OCI-LY1 (cell line): ENCODE results near the gene HEY2.

Experiments used
- H2AFZ ChIP-seq: fragments of 200-600 bp; sonication (generic), shearing (Covaris generic); 2 replicates; pipeline ENCODE4 v1.6.0; 2014; ENCODE audit warnings: antibody characterized with exemption, mild to moderate bottlenecking, low read length
- H3F3A ChIP-seq: fragments of 200-600 bp; sonication (generic), shearing (Covaris generic); 2 replicates; pipeline ENCODE4 v1.6.0; 2014; ENCODE audit warnings: mild to moderate bottlenecking, antibody characterized with exemption, low read length, moderate library complexity; ENCODE audit not compliant: insufficient read depth
- H3K27ac ChIP-seq: fragments of 200-600 bp; sonication (generic); 2 replicates; pipeline ENCODE4 v1.5.1; 2014; ENCODE audit warnings: low read length, mixed run types, mild to moderate bottlenecking, low read depth; ENCODE audit not compliant: poor library complexity, severe bottlenecking
- H3K27me3 ChIP-seq: fragments of 200-600 bp; sonication (generic); 2 replicates; pipeline ENCODE4 v1.6.0; 2014; ENCODE audit warnings: antibody characterized with exemption, mild to moderate bottlenecking, low read length, moderate library complexity; ENCODE audit not compliant: insufficient read depth
- H3K36me3 ChIP-seq: fragments of 200-600 bp; sonication (generic); 2 replicates; pipeline ENCODE4 v1.6.1; 2014; ENCODE audit warnings: mild to moderate bottlenecking, antibody characterized with exemption, low read length, moderate library complexity, mixed read lengths; ENCODE audit not compliant: insufficient read depth
- H3K4me1 ChIP-seq: fragments of 200-600 bp; sonication (generic); 2 replicates; pipeline ENCODE4 v1.5.1; 2014; ENCODE audit warnings: mild to moderate bottlenecking, low read length, moderate library complexity; ENCODE audit not compliant: insufficient read depth, severe bottlenecking
- H3K4me2 ChIP-seq: fragments of 200-600 bp; sonication (generic), shearing (Covaris generic); 2 replicates; pipeline ENCODE4 v1.6.1; 2014; ENCODE audit warnings: low read length
- H3K4me3 ChIP-seq: fragments of 200-600 bp; sonication (generic); 2 replicates; pipeline ENCODE4 v1.5.1; 2014; ENCODE audit warnings: low read length, low read depth, mild to moderate bottlenecking, mixed read lengths; ENCODE audit not compliant: poor library complexity, severe bottlenecking
- H3K79me2 ChIP-seq: fragments of 200-600 bp; shearing (Covaris generic); 2 replicates; pipeline ENCODE4 v1.6.1; 2016; ENCODE audit warnings: mixed run types, low read length, mixed read lengths; ENCODE audit not compliant: insufficient read depth
- H3K9ac ChIP-seq: fragments of 200-600 bp; sonication (generic), shearing (Covaris generic); 2 replicates; pipeline ENCODE4 v1.6.1; 2014; ENCODE audit warnings: mild to moderate bottlenecking, low read length, mixed read lengths
- H3K9me2 ChIP-seq: fragments of 200-600 bp; sonication (generic), shearing (Covaris generic); 2 replicates; pipeline ENCODE4 v1.6.1; 2014; ENCODE audit warnings: low read depth, mild to moderate bottlenecking, low read length, mixed read lengths
- H3K9me3 ChIP-seq: fragments of 200-600 bp; shearing (Covaris generic); 2 replicates; pipeline ENCODE4 v1.6.1; 2014; ENCODE audit warnings: low read length, mixed read lengths
- H4K20me1 ChIP-seq: fragments of 200-600 bp; sonication (generic), shearing (Covaris generic); 2 replicates; pipeline ENCODE4 v1.6.0; 2016; ENCODE audit warnings: mild to moderate bottlenecking, low read length; ENCODE audit not compliant: insufficient read depth
- EZH2 ChIP-seq: fragments of 200-600 bp; sonication (generic), shearing (Covaris generic); IDR thresholded peaks from 2 replicates; pipeline ENCODE4 v1.8.0; 2017; ENCODE audit warnings: borderline replicate concordance, mixed run types, mild to moderate bottlenecking, antibody characterized with exemption, low read length, moderate library complexity, mixed read lengths
- TF ChIP-seq, protein P1 (sequence below): fragments of 200-600 bp; sonication (generic), shearing (Covaris generic); IDR thresholded peaks from 2 replicates; pipeline ENCODE4 v1.5.1; 2017; ENCODE audit warnings: mild to moderate bottlenecking, antibody characterized with exemption, low read length, moderate library complexity, mixed read lengths

Gene HEY2

DNA sequence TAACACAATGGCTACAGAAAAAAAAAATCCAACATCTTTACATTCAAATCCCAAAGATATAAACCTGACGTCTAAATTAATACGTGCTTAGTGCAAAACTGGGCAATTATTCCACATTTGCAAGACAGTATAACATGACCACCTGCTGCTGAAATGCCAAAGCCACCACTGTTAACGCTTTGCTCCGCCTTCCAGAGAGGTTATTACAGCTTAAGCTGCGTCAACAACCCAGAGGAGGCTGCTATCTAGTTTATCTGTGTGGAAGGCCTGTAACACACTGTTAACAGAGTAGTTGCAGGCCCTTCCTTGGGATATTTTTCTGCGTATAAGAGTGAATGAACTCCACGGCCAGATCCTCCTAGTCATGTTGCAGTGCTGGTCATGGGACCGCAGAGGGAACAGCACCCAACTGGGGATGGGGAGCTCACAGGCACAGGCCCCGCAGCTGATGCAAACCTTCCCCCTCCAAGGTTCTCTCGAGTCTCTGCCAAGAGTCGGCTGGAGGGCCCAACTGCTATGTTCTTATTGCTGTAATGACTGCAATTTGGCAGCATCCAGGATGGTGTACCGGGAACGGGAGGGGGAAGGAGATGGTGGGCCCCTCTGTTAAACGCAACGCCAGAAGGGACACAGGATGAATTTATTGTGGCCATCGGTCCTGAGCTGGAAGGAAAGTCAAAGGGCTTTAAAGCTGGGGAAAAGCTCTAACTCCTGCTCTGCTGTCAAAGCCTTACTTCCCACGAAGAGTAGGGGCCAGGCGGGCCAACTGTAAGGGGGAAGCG, 40.3 kb downstream of the HEY2 start:
- Histone ChIP-seq H3K9me2 (no peaks in the 10 kb centered on the region), H3K4me3 (peak overlapping the region; percentile 87), H3K27me3 (no peaks in the 10 kb centered on the region), H3K27ac (peak overlapping the region; percentile 96), H3K9me3 (no peaks in the 10 kb centered on the region), H3K36me3 (peaks cover 5% of the 10 kb centered on the region; the same call in 1 of the 2 replicates), H3K9ac (peak overlapping the region; percentile 82), H4K20me1 (no peaks in the 10 kb centered on the region), H3K79me2 (peaks cover 36% of the 10 kb centered on the region), H3K4me1 (peaks cover 57% of the 10 kb centered on the region), H2AFZ (0 out of 2 replicates have a peak overlapping the region, but pooled peaks have one; percentile 22), H3F3A (no peaks in the 10 kb centered on the region), H3K4me2 (peak overlapping the region; percentile 89)
- TF ChIP-seq, protein P1, sequence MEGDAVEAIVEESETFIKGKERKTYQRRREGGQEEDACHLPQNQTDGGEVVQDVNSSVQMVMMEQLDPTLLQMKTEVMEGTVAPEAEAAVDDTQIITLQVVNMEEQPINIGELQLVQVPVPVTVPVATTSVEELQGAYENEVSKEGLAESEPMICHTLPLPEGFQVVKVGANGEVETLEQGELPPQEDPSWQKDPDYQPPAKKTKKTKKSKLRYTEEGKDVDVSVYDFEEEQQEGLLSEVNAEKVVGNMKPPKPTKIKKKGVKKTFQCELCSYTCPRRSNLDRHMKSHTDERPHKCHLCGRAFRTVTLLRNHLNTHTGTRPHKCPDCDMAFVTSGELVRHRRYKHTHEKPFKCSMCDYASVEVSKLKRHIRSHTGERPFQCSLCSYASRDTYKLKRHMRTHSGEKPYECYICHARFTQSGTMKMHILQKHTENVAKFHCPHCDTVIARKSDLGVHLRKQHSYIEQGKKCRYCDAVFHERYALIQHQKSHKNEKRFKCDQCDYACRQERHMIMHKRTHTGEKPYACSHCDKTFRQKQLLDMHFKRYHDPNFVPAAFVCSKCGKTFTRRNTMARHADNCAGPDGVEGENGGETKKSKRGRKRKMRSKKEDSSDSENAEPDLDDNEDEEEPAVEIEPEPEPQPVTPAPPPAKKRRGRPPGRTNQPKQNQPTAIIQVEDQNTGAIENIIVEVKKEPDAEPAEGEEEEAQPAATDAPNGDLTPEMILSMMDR: no peak
- no peak for TF ChIP-seq EZH2

DNA sequence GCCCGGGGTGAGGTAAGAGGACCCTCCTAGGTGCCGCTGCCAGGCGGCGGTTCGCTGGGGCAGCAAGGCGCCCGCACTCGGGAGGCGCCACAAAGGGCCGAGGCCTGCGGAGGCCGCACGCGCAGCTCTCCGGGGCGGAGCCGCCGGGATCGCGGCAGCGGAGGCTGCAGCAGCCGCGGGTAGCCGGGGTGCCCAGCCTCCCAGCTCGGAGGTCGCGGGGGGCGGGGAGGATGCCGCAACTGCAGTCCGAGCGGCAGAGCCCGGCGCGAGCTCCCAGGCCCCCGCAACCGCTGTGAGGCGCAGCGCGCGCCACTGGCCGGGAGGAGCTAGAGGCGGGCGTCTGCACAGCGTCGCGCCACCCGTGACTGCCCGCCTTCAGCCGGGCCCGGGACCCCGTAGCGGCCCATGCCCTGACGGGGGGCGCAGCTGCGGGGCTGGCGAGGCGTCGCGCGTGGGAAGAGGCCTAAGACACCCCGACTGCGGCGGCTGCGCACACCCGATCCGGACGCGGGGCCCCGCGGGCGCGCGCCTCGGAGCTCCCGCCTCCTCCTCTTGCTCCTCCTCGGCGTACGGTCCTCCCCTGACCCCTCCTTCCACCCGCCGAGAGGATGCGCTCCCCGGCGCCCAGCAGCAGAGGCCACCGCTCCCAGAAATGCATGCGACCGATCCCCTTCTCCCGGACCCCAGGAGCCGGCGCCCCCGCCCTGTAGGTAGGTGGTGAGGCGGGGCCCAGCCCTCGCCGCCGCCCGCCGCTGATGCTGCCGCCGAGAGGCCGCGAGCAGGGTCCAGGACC, 41.1 kb downstream of the HEY2 start, which contains the start of gene NCOA7:
Gene NCOA7, plus strand, starts transcription at position 603 of the 793 bp plus-strand sequence. CDS start 24,395 bp downstream, outside the sequence.
- no peaks in the 10 kb centered on the region for H3K9me2 ChIP-seq
- H3K27me3 ChIP-seq: no peaks in the 10 kb centered on the region
- peaks cover 41% of the 10 kb centered on the region for H3K79me2 ChIP-seq
- peak within 1 kb of the TSS; percentile 82 for H3K9ac ChIP-seq
- no peaks in the 10 kb centered on the region for H3K9me3 ChIP-seq
- no peaks in the 10 kb centered on the region for H3F3A ChIP-seq
- peak within 1 kb of the TSS; percentile 87 for H3K4me3 ChIP-seq
- no peak for TF ChIP-seq EZH2
- TF ChIP-seq, protein P1: no peak
- peaks cover 5% of the 10 kb centered on the region; the same call in 1 of the 2 replicates for H3K36me3 ChIP-seq
- peaks cover 65% of the 10 kb centered on the region for H3K4me1 ChIP-seq
- H3K4me2 ChIP-seq: peak within 1 kb of the TSS; percentile 89
- H3K27ac ChIP-seq: peak within 1 kb of the TSS; percentile 96
- H4K20me1 ChIP-seq: no peaks in the 10 kb centered on the region
- H2AFZ ChIP-seq: 0 out of 2 replicates have a peak within 1 kb of the TSS, but pooled peaks have one; percentile 22

DNA sequence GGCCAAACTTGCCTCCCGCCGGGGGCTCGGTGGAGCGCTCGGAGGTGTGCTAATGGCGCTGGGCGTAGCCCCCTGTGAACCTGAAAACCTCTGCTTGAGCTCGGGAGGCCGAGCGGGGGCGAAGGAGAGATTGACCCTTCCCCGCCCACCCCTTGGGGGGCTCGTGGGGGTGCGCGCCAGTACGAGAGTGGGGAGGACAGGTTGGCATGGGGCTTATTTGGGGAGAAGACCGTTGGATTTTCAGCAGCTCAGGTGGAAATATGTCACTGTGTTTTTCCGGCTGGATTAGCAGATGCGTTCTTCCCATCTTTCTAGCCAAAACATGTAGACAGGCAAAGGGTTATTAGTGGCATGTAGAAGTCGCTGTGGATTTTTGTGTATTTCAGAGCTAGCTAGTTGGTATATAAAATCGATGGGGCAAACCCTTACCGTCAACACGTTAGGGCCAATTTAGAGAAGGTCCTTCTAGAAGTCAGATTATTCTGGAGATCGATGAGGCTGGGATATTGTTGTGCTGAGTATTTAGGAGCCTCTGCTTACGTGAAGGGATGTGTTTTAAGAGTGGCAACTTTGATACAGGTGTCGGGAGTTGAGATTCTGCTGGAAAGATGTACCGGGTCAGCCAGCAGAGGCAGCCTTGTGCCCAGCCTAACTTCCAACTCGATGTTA, 41.9 kb downstream of the HEY2 start:
- Histone ChIP-seq H3K4me1 (peaks cover 72% of the 10 kb centered on the region), H3K27me3 (no peaks in the 10 kb centered on the region), H2AFZ (no peak overlapping the region), H3K4me3 (peak overlapping the region; percentile 87), H3F3A (no peaks in the 10 kb centered on the region), H3K9me3 (no peaks in the 10 kb centered on the region), H3K36me3 (0 out of 2 replicates have a peak, but pooled peaks cover under 1% of the 10 kb centered on the region), H4K20me1 (no peaks in the 10 kb centered on the region), H3K9me2 (no peaks in the 10 kb centered on the region), H3K79me2 (peaks cover 43% of the 10 kb centered on the region), H3K4me2 (peak overlapping the region; percentile 89), H3K9ac (peak overlapping the region; percentile 82), H3K27ac (peak overlapping the region; percentile 96)
- TF ChIP-seq, protein P1: peak; percentile 70
- TF ChIP-seq EZH2: no peak
